DOHH2 (cell line): ENCODE results near the gene EPHA8.

Source experiments
- CTCF ChIP-seq: fragments of 200-600 bp; sonication (generic); IDR thresholded peaks from one replicate; pipeline ENCODE4 v1.5.1; 2014; ENCODE audit warnings: antibody characterized with exemption, mild to moderate bottlenecking, low read depth, low read length; ENCODE audit not compliant: poor library complexity, severe bottlenecking
- EZH2phosphoT487 ChIP-seq: fragments of 200-600 bp; sonication (generic); IDR thresholded peaks from 2 replicates; pipeline ENCODE4 v1.6.1; 2017; ENCODE audit warnings: borderline replicate concordance, mild to moderate bottlenecking, antibody characterized with exemption, low read length, moderate library complexity, mixed read lengths

- TF ChIP-seq CTCF, result no peak
- no peak for TF ChIP-seq EZH2phosphoT487
Observed at GRCh38 chr1:22595108-22595507, 31.8 kb downstream of the EPHA8 start.
